Measurements from ENCODE around the gene C3orf20. TPM values are rescaled to one million over a fixed set of nuclear protein-coding genes. Genes with fewer than 3 reads are reported as not detected.

C3orf20 gene
- total and polyA plus RNA-seq, 2 of the 13 experiments (the other 11 are each of a cell fraction or from before 2014, with no cell fraction given): 0.03 to 0.04 TPM

DNA sequence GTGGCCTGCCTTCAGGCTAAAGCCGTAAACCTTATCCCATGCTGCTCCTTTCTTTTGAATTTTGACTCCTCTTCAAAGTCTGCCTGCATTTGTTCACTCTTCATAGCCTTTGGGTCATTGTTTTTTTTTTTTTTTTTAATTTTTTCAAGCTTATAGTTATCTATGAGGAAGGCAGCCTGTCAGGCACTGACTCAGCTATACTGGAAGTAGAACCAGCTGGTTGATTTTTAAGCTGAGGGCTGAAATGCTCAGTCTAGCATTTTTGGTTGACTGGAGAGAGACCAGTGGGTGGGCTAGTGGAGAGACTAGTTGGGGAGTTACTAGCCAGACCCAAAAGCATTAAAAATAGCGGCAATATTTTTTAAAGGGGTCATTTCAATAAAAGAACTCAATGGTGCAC, 44.1 kb downstream of the C3orf20 start (continued):
- TF ChIP-seq, protein P1, sequence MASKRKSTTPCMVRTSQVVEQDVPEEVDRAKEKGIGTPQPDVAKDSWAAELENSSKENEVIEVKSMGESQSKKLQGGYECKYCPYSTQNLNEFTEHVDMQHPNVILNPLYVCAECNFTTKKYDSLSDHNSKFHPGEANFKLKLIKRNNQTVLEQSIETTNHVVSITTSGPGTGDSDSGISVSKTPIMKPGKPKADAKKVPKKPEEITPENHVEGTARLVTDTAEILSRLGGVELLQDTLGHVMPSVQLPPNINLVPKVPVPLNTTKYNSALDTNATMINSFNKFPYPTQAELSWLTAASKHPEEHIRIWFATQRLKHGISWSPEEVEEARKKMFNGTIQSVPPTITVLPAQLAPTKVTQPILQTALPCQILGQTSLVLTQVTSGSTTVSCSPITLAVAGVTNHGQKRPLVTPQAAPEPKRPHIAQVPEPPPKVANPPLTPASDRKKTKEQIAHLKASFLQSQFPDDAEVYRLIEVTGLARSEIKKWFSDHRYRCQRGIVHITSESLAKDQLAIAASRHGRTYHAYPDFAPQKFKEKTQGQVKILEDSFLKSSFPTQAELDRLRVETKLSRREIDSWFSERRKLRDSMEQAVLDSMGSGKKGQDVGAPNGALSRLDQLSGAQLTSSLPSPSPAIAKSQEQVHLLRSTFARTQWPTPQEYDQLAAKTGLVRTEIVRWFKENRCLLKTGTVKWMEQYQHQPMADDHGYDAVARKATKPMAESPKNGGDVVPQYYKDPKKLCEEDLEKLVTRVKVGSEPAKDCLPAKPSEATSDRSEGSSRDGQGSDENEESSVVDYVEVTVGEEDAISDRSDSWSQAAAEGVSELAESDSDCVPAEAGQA (IDR thresholded peaks at IDR 0.05; ENCODE audit: low read depth): no peak
- TF ChIP-seq, protein P1 (CRISPR knock-in tag; IDR thresholded peaks at IDR 0.05; ENCODE audit: borderline replicate concordance): no peak
- no peak for TF ChIP-seq NR2F6 (IDR thresholded peaks at IDR 0.05)
- no peak for TF ChIP-seq NR2F6 (CRISPR knock-in tag; IDR thresholded peaks at IDR 0.05)
- TF ChIP-seq MED13 (CRISPR knock-in tag; IDR thresholded peaks at IDR 0.05): no peak

DNA sequence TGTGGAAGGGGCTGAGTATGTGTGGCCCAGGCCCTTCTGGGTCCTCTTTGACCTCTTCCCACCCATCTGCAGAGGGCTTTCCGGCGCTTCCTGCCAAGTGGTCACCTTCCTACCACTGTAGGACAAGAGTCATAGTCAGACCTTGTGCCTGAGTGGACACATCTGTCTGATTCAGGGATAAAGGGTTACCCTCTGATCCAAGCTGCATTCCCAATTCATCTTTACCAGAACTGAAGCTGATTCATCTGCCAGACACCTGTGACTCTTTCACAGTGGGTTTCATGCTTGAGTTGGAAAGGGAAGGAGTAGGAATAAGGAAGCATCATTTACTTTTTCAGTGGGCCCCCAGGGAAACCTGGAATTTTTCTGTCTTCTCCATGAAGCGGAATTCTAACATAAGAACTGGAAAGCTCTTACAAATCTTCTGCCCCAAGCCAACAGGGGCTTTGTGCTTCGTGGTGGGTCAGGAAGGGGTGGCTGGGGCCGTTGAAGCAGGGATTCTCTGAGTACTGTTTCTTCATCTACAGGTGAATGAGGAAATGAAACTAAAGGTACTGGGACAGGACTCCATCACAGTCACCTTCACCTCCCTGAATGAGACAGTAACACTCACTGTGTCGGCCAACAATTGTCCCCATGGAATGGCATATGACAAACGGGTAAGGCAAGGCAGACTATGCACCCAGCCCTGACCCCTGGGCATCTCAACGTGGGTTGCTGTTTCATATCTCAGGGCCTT, 46.4 kb downstream of the C3orf20 start:
- Histone ChIP-seq H4K20me1 (ENCODE audit: insufficient read depth, low read length) (no peaks in the 10 kb centered on the region), H3K9me3 (ENCODE audit: low read length) (no peaks in the 10 kb centered on the region), H3K27ac (ENCODE audit: extremely low read length, insufficient read depth, low read length) (no peak overlapping the region), H2AFZ (ENCODE audit: low read length) (no peak overlapping the region), H3K4me2 (ENCODE audit: low read depth, low read length) (no peak overlapping the region), H3K79me2 (ENCODE audit: insufficient read depth, low read length) (no peaks in the 10 kb centered on the region), H3K4me3 (replicated peaks in 1 of 3; ENCODE audit: insufficient read depth in 1 of 3, low read depth in 2 of 3, low read length in 3 of 3) (no peak overlapping the region), H3K9ac (ENCODE audit: insufficient read depth, low read depth, low read length) (no peak overlapping the region), H3K27me3 (ENCODE audit: control insufficient read depth in 1 of 2, insufficient read depth in 2 of 2, low read length in 2 of 2) (peaks cover 0 to 3% of the 10 kb centered on the region in 2 experiments; a peak in 1 of 5 replicates), H3K36me3 (replicated peaks in 1 of 2; ENCODE audit: control insufficient read depth in 1 of 2, insufficient read depth in 2 of 2, low read length in 2 of 2) (no peaks in the 10 kb centered on the region), H3K4me1 (ENCODE audit: insufficient read depth, low read length) (peaks cover 16% of the 10 kb centered on the region)
- in situ Hi-C loops (cut with HindIII; ENCODE audit: extremely low pct_ligation_motif_present, low pct_unique_long_range_greater_than_20kb): no loop called here
- intact Hi-C loops (cut with micrococcal nuclease; ENCODE audit: unreplicated experiment): no loop called here
- FAIRE-seq (no peak), DNase-seq (ENCODE audit: low spot score) (no peak), ATAC-seq (no peak)
- ChIA-PET POLR2A (no interaction called here), CTCF (ENCODE audit: low intra/inter-chr PET ratio, low total read pairs) (no interaction called here)
- TF ChIP-seq, protein P2, sequence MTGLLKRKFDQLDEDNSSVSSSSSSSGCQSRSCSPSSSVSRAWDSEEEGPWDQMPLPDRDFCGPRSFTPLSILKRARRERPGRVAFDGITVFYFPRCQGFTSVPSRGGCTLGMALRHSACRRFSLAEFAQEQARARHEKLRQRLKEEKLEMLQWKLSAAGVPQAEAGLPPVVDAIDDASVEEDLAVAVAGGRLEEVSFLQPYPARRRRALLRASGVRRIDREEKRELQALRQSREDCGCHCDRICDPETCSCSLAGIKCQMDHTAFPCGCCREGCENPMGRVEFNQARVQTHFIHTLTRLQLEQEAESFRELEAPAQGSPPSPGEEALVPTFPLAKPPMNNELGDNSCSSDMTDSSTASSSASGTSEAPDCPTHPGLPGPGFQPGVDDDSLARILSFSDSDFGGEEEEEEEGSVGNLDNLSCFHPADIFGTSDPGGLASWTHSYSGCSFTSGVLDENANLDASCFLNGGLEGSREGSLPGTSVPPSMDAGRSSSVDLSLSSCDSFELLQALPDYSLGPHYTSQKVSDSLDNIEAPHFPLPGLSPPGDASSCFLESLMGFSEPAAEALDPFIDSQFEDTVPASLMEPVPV (CRISPR knock-in tag; IDR thresholded peaks at IDR 0.05): no peak
- no peak for TF ChIP-seq KDM1A (CRISPR knock-in tag; IDR thresholded peaks at IDR 0.05)
- TF ChIP-seq SIX1 (CRISPR knock-in tag; IDR thresholded peaks at IDR 0.05; ENCODE audit: borderline replicate concordance): no peak
- no peak for TF ChIP-seq RFX3 (CRISPR knock-in tag; IDR thresholded peaks at IDR 0.05)
- TF ChIP-seq ZNF605 (CRISPR knock-in tag; IDR thresholded peaks at IDR 0.05): no peak
- TF ChIP-seq CBX1 (IDR thresholded peaks at IDR 0.05; ENCODE audit: low read depth): no peak
- TF ChIP-seq POLR2A (IDR thresholded peaks at IDR 0.05; ENCODE audit: insufficient read depth in 1 of 2, low read depth in 2 of 2, low read length in 2 of 2): no peak
- no TSS peak for BruUV-seq (replicated peaks)
- WGBS (ENCODE audit: low lambda C conversion rate): 11% methylated on average over 7 of the region's 8 CpGs

All from HepG2 (cell line).